ENCODE measurements around the gene SVEP1.

GRCh38 chr9:110465190-110465589, 114.4 kb downstream of the SVEP1 start:
- TF ChIP-seq ZNF800 (CRISPR knock-in tag; IDR thresholded peaks at IDR 0.05) (no peak), TEAD2 (CRISPR knock-in tag; IDR thresholded peaks at IDR 0.05) (no peak), NFE2L1 (CRISPR knock-in tag; IDR thresholded peaks at IDR 0.05; ENCODE audit: borderline replicate concordance) (no peak), KDM4B (CRISPR knock-in tag; IDR thresholded peaks at IDR 0.05) (no peak), SALL2 (CRISPR knock-in tag; IDR thresholded peaks at IDR 0.05) (no peak)
- TF ChIP-seq, protein P1, sequence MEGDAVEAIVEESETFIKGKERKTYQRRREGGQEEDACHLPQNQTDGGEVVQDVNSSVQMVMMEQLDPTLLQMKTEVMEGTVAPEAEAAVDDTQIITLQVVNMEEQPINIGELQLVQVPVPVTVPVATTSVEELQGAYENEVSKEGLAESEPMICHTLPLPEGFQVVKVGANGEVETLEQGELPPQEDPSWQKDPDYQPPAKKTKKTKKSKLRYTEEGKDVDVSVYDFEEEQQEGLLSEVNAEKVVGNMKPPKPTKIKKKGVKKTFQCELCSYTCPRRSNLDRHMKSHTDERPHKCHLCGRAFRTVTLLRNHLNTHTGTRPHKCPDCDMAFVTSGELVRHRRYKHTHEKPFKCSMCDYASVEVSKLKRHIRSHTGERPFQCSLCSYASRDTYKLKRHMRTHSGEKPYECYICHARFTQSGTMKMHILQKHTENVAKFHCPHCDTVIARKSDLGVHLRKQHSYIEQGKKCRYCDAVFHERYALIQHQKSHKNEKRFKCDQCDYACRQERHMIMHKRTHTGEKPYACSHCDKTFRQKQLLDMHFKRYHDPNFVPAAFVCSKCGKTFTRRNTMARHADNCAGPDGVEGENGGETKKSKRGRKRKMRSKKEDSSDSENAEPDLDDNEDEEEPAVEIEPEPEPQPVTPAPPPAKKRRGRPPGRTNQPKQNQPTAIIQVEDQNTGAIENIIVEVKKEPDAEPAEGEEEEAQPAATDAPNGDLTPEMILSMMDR (CRISPR knock-in tag; IDR thresholded peaks at IDR 0.05): no peak
- TF ChIP-seq, protein P2, sequence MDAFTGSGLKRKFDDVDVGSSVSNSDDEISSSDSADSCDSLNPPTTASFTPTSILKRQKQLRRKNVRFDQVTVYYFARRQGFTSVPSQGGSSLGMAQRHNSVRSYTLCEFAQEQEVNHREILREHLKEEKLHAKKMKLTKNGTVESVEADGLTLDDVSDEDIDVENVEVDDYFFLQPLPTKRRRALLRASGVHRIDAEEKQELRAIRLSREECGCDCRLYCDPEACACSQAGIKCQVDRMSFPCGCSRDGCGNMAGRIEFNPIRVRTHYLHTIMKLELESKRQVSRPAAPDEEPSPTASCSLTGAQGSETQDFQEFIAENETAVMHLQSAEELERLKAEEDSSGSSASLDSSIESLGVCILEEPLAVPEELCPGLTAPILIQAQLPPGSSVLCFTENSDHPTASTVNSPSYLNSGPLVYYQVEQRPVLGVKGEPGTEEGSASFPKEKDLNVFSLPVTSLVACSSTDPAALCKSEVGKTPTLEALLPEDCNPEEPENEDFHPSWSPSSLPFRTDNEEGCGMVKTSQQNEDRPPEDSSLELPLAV (CRISPR knock-in tag; conservative IDR thresholded peaks at IDR 0.05; ENCODE audit: low read depth): no peak

All from HepG2 (cell line).